Posterior vena cava (tissue), 2 donors: ENCODE results near the gene CENPH. TPM values are rescaled to one million over a fixed set of nuclear protein-coding genes. Genes with fewer than 3 reads are reported as not detected.
A peak's percentile ranks its signal among the peaks of the same experiment; 100 is the strongest.
"Not testable (repeated sequence)": the region's sequence is repeated elsewhere in the genome, so short reads cannot be mapped to it uniquely, and the experiment has no call there.

Experiments used
- DNase-seq: peaks from one replicate; pipeline ENCODE4 v3.0.0-alpha.2; 2020; ENCODE audit warnings: low spot score
- intact Hi-C, 2 donors: fragments of 100-400 bp; cut with DNase I; formaldehyde crosslinking; loops; one replicate each; pipeline versions ENCODE4 v1.14.1 to v1.14.2; 2022 to 2023
- long read RNA-seq, 2 donors: library from polyadenylated mRNA; unstranded; transcript quantifications; one replicate each; pipeline ENCODE4 v2.0.0, GENCODE V29; 2020 to 2021
- total RNA-seq, 2 donors: library from RNA; stranded (reverse); fragmentation: NEBNext Ultra II Directional; extraction: Animal tissue kit (Norgen Biotek cat#: 25700); gene quantifications; one replicate each; pipeline ENCODE4 v1.2.1, GENCODE V29; 2021
- donor health status: DM: yes; HTN: yes; CAD: no.
- donor health status: DM: yes; HTN: yes; CAD: no.

Gene CENPH, protein sequence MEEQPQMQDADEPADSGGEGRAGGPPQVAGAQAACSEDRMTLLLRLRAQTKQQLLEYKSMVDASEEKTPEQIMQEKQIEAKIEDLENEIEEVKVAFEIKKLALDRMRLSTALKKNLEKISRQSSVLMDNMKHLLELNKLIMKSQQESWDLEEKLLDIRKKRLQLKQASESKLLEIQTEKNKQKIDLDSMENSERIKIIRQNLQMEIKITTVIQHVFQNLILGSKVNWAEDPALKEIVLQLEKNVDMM
- 1 to 10 TPM; 1.9 to 3.0 TPM for total RNA-seq
- long read RNA-seq, donor 1, partial matches to known transcripts = 0 of 1 reads
- long read RNA-seq, donor 1, other reads (novel, unspliced or antisense) = 0 of 1 reads
- long read RNA-seq, donor 2, transcript CENPH-201 (9 exons, 1,389 nt) = major isoform, 7 of 10 reads
- long read RNA-seq, donor 2, partial matches to known transcripts = 0 of 10 reads
- long read RNA-seq, donor 2, other reads (novel, unspliced or antisense) = 2 of 10 reads

DNA sequence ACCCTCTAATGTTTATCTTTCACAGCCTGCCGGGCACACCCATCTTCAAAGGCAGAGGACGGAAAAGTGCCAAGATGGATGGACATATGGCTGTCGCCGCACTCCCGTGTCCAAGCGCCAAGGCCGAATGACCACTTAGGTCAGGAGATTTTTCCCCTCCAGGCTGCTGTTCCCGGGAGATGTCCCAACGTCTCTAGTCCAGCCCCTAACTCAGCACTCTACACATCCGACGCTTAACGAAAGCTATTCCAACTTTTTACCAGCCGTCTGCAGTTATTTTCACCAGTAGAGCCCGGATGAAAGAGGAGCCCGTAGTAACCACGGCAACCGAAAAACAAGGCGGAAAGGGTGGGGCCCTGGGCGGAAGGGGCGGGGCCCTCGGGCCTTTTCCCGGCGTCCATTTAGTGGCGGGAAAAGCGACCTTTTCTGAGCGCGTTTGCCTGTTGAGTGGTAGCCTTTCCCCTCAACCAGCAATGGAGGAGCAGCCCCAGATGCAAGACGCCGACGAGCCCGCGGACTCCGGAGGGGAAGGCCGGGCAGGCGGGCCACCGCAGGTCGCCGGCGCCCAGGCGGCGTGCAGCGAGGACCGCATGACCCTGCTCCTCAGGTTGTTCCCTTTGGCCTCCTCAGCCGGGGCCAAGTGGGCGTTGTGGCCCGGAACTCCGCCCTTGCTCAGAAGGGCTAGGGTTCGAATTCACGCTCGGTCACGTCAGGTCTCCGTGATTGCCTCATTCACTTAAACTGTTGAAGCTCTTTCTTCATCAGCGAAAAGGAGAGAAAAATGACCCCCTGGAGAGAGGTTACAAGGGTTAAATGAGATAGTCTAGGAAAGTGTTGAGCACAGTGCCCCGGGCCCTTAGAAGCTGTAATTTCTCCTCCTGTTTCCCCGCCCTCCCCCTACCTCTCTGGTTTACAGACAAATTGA lies at the start of gene CENPH:
CENPH (plus strand) TSS at position 422 of the 925 bp plus-strand sequence; CDS start at position 474, 52 bp downstream.
- DNase-seq = peak; percentile 97
- intact Hi-C loops = no loop called here

DNA sequence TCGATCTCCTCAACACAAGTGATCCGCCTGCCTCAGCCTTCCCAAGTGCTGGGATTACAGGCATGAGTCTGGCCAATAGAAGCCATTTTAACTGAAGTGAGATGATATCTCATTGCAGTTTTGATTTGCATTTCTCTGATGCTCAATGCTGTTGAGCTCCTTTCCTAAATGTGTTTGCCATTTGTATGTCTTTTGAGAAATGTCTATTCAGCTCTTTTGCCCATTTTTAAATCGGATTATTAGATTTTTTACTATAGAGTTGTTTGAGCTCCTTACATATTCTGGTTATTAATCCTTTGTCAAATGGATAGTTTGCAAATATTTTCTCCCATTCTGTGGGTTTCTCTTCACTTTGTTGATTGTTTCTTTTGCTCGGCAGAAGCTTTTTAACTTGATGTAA lies 49.1 kb upstream of the CENPH start:
- intact Hi-C loops, DNase-seq: not testable (repeated sequence)

DNA sequence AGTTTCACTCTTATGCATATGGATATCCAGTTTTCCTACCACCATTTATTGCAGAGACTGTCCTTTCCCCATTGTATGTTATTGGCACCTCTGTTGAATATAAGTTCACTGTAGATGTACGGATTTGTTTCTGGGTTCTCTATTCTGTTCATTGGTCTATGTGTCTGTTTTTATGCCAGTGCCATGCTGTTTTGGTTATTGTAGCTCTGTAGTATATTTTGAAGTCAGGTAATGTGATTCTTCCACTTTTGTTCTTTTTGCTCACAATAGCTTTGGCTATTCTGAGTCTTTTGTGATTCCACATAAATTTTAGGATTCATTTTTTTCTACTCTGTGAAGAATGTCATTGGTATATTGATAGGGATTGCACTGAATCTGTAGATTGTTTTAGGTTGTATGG lies 48.6 kb upstream of the CENPH start:
- DNase-seq = no peak
- intact Hi-C loops = no loop called here

DNA sequence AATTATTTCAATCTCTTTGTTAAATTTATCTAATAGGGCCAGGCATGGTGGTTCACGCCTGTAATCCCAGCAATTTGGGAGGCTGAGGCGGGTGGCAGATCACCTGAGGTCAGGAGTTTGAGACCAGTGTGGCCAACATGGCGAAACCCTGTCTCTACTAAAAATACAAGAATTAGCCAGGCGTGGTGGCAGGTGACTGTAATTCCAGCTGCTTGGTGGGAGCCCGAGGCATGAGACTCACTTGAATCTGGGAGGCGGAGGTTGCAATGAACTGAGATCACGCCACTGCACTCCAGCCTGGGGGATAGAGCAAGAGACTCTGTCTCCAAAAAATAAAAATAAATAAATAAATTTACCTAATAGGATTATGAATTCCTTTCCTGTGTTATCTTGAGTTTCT lies 40.8 kb upstream of the CENPH start:
- intact Hi-C loops, DNase-seq: not testable (repeated sequence)

DNA sequence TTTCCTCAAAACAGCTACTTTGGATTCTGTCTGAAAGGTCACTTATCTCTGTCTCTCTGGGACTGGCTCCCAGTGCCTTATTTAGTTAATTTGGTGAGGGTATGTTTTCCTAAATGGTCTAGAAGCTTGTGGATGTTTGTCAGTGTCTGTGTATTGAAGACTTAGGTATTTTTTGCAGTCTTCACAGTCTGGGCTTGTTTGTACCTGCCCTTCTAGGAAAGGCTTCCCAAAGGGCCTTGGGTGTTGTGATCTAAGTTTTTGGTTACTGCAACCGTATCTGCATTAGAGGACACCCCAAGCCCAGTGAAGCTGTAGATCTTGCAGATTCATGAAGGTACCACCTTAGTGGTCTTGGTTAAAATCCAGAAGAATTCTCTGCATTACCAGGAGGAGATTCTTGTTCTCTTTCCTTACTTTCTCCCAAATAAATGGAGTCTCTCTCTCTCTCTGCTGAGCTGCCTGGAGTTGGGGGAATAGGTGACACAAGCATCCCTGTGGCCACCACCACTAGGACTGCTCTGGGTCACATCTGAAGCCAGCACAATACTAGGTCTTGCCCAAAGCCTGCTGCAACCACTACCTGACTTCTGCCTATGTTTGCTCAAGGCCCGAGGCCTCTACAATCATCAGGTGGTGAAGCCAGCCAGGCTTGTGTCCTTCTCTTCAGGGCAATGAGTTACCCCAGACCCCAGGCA lies 40.3 kb upstream of the CENPH start:
- intact Hi-C loops = no loop called here
- no peak for DNase-seq

DNA sequence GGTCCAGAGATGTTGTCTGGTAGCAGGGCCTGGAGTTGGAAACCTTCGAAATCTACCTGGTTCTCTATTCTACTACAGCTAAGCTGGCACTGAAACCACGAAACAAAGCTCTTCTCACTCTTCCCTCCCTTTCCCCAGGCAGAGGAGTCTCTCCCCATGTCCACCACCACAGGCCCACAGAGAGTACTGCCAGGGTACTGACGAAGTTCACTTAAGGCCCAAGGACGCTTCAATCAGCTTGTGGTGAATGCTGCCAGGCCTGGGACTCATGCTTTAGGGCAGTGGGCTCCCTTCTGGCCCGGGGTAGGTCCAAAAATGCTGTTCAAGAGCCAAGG lies 39.7 kb upstream of the CENPH start:
- DNase-seq = no peak
- intact Hi-C loops = no loop called here

DNA sequence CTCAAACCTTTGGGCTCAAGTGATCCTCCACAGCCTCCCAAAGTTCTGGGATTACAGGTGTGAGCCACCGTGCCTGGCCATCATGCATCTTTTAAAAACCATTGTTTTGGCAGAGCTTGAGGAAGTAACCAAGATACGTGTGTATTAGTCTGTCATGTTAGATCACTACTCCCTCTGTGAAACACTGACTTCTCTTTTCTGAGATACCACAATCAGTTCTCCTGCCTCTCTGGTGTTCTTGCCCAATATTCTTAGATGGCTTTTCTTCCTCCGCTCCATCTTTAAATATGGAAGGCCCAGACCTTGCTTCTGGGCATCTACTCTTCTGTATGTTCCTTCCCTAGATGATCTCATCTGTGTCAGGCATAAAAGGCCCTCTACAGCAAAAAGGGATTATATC lies 36.7 kb upstream of the CENPH start:
- intact Hi-C loops = no loop called here
- no peak for DNase-seq

DNA sequence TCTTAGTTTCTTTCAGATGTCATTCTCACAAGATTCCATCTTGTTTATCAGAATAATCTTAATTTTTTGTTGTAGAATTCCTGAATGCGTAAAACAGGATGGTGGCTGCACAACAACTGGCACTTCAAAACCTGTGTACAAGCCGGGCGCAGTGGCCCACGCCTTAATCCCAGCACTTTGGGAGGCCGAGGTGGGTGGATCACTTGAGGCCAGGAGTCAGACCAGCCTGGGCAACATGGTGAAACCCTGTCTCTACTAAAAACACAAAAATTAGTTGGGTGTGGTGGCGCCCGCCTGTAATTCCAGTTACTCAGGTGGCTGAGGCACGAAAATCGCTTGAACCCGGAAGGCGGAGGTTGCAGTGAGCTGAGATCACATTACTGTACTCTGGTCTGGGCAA lies 32.9 kb upstream of the CENPH start:
- intact Hi-C loops = no loop called here
- DNase-seq = no peak

DNA sequence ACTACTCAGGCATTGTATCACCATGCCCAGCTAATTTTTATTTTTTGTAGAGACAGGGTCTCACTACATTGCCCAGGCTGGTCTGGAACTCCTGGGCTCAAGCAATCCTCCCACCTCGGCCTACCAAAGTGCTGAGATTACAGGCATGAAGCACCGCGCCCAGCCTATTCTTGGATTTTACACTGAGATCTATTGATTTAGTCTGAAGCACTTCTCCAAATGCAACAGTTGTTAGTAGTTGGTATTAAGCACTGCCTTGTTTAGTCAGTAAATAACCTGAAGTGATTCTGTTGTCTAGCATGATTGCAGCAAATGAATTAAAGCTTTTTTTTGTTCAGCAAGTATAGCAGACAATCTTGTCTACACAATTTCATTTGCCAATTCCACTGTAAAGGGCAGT lies 31.3 kb upstream of the CENPH start:
- intact Hi-C loops = no loop called here
- no peak for DNase-seq

DNA sequence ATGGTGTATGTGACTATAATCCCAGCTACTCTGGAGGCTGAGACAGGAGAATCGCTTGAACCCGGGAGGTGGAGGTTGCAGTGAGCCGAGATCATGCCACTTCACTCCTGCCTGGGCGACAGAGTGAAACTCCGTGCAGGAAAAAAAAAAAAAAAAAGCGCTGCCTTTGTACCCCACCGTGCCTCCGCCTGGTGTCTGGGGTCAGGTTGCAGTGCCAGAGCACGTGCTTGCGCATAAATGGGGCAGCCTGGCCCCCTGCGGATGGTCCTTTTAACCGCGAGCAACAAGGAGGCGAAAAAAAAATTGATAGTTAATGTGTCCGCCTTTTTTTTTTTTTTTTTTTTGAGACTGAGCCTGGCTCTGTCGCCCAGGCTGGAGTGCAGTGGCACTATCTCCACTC lies 28.7 kb upstream of the CENPH start:
- intact Hi-C loops = no loop called here
- no peak for DNase-seq

DNA sequence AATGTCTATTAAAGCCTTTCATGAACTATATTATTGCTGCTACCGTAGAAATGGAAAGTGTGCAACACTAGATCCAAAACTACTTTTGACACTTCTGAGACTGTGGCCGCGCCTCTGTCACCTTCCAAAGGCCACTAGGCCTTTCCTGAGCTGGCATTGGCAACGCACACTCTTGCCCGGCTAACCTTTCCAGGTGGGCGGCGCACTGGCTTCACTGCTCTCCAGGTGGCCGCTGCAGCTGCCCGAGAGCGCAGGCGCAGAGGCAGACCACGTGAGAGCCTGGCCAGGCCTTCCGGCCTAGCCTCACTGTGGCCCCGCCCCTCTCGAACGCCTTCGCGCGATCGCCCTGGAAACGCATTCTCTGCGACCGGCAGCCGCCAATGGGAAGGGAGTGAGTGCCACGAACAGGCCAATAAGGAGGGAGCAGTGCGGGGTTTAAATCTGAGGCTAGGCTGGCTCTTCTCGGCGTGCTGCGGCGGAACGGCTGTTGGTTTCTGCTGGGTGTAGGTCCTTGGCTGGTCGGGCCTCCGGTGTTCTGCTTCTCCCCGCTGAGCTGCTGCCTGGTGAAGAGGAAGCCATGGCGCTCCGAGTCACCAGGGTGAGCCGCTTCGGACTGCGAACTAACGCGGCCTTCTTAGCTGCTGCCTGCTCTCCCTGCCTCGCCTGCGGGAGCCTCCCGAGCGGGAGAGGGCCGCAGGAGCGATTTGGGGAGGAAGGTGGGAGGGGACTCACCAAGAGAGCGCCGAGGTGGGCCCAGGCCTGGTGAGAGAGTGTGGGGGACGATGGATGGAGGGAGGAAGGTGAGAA lies 22.5 kb upstream of the CENPH start, which contains the start of gene CCNB1:
CCNB1 (plus strand) TSS at position 465 of the 807 bp plus-strand sequence; CDS start at position 578, 113 bp downstream.
- intact Hi-C loops = no loop called here
- DNase-seq = peak; percentile 99

DNA sequence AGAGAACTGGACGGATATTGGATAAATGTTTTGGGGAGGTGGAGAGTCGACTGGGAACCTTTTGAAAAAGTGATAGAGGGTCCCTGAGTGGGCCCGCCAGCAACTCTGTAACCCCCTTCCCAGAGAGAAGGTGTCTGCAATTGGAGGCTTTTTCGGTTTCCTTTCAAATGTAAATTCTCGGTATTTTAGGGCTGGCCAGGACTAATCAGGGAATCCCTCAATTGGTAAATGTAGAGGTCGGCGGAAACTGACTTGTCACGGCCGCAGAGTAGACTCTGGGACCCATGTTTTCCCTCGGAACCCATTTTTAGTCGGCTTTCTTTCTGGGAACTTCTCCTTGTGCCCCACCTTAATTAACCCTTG lies 21.9 kb upstream of the CENPH start:
- intact Hi-C loops = no loop called here
- no peak for DNase-seq

DNA sequence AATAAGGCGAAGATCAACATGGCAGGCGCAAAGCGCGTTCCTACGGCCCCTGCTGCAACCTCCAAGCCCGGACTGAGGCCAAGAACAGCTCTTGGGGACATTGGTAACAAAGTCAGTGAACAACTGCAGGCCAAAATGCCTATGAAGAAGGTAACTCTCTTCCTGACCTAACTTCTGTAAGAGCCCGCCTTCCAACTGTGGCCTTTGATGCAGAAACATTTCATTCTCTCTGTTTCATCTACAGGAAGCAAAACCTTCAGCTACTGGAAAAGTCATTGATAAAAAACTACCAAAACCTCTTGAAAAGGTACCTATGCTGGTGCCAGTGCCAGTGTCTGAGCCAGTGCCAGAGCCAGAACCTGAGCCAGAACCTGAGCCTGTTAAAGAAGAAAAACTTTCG lies 21.5 kb upstream of the CENPH start:
- DNase-seq = no peak
- intact Hi-C loops = no loop called here

DNA sequence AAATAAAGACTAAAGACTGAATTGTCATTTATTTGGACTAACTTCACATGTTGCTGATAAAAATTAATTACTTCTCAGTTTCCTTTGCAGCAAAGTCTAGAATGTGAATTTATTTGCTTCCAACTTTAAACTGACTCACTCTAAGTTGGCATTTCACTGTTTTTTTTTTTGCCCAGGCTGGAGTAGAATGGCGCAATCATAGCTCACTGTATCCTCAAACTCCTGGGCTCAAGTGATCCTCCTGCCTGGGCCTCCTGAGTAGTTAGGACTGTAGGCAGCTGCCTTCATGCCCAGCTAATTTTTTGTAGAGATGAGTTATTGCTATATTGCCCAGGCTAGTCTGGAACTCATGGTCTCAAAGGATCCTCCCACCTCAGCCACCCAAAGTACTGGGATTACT lies 18.9 kb upstream of the CENPH start:
- intact Hi-C loops = no loop called here
- DNase-seq = no peak

DNA sequence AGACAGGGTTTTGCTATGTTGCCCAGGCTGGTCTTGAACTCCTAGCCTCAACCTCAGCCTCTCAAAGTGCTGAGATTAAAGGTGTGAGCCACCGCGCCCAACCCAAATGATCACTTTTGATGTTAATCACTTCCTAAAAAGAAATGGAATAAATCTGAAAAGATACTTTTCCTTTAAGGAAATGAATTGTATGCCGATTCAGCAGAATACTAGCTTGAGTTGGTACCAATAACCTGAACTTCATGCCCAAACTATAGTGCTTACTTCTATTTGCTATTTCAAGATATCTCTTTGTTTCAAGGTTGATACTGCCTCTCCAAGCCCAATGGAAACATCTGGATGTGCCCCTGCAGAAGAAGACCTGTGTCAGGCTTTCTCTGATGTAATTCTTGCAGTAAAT lies 18.4 kb upstream of the CENPH start:
- DNase-seq = no peak
- intact Hi-C loops = no loop called here

DNA sequence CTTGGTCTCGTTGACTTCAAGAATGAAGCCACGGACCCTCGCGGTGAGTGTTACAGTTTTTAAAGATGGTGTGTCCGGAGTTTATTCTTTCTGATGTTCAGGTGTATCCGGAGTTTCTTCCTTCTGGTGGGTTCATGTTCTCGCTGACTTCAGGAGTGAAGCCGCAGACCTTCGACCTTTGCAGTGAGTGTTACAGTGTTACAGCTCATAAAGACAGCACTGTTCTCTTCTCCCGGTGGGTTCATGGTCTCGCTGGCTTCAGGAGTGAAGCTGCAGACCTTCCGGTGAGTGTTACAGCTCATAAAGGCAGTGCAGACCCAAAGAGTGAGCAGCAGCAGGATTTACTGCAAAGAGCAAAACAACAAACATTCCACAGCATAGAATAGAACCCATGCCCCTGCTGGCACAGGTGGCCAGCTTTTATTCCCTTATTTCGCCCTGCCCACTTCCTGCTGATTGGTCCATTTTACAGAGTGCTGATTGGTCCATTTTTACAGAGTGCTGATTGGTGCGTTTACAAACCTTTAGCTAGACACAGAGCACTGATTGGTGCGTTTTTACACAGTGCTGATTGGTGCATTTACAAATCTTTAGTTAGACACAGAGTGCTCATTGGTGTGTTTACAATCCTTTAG lies 7.6 kb upstream of the CENPH start:
- DNase-seq, intact Hi-C loops: not testable (repeated sequence)

DNA sequence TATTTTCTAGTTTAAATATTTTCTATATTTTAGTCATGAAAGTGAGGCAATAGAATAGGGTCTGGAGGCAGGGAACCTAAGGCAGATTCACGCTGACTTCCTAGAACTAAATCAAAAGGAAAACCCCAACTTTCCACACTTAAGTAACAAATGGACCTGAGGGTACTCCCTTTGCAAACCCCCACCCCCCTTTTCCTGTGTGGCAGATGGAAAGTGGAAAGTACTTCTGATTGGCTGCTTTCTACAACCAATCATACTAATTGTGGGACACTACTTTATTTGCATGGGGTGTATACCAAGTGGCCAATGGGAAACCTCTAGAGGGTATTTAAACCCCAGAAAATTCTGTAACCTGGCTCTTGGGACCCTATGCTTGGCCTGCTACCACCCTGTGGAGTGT lies 4.8 kb upstream of the CENPH start:
- intact Hi-C loops = no loop called here
- no peak for DNase-seq

DNA sequence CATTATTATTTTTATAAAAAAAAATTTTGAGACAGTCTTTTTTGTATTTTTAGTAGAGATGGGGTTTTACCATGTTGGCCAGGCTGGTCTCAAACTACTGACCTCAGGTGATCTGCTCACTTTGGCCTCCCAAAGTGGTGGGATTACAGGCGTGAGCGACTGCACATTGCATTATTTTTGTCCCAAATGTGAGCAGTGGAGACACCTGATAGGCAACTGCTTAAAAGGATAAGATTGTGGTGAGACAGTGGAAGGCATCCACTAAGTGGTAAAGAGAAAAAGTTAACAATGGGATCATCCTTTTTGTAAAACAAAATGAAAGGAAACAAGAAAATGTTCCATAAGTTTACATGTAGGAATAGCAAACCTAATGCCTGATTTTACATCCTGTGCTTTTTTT lies 2.0 kb upstream of the CENPH start:
- no peak for DNase-seq
- intact Hi-C loops = no loop called here

DNA sequence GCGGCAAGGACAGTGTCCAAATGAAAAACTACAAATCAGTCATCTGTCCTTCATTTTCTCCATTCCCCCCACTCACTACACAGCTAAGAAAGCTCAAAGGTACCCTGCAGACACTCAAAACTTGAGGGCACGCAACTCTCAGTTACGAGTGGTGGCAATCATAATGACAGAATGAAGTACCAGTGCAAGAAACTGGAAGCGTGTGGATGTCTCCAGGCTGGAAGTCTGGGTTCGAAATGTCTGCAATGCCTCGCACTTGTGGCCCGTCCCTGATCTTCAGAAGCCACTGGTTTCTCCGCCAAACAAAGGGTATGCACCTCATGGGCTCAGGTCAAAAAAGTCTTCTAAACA lies 597 bp upstream of the CENPH start:
- intact Hi-C loops = no loop called here
- DNase-seq = no peak
